ENCODE measurements around the gene SLC7A8. TPM values are rescaled to one million over a fixed set of nuclear protein-coding genes. Genes with fewer than 3 reads are reported as not detected.

Gene SLC7A8
- total RNA-seq, 1 donor from 2014 or later, result not detected

- H3K27ac Mint-ChIP-seq, result no peak overlapping the region
- intact Hi-C loops (cut with micrococcal nuclease), result no loop called here
- DNase-seq (ENCODE audit: low spot score), result no peak
- H3K36me3 Mint-ChIP-seq (ENCODE audit: low read depth), result no peaks in the 10 kb centered on the region
- peaks cover 31% of the 10 kb centered on the region for H3K27me3 Mint-ChIP-seq (ENCODE audit: insufficient read depth)
- no peak overlapping the region for H3K4me3 Mint-ChIP-seq
- no peaks in the 10 kb centered on the region for H3K9me3 Mint-ChIP-seq
- no peaks in the 10 kb centered on the region for H3K4me1 Mint-ChIP-seq (ENCODE audit: low read depth)
These were observed 7.6 kb downstream of the SLC7A8 start for GRCh38 chr14:23175823-23176222.

DNA sequence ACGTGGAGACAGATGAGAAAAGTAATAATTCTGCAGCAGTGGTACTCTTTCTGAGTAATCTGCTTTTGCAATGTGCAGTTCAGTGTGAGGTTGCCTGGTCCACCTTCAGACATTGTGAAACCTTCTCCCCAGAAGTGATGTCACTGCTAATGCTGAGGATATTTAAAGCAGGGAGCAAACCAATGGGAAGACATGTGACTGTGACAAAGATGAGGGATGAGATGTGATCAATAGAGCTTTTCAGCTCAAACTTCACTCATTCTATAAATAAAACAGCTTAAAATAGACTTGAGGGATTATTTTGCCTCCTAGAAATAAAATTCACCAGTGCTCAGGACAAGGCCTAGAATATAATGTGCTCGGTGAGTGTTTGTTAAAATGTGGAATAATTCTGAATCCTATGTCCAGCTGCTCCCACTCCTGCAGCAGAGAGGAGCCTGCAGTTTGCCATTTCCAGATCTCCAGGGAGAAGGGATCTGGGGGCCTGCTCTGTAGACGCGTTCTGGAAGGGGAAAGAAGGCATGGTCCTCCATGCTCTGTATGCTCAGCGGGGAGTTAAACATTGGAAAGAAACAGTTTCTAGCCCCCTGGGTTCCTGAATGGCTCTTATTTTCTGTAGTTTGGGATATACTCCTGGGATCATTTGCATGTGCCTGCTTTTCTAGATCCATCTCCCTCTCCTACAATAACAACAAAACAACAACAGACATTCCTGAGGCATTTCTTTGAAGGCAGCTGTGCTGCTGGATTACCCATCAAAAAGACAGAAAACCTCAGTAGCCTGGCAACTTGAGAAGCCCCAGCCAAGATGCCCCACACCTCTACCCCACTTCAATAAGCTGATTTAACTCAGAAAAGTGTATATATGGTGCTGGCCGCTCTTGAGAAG is 8.9 kb downstream of the SLC7A8 start:
- intact Hi-C loops (cut with micrococcal nuclease), result no loop called here
- Mint-ChIP-seq H3K9me3 (no peaks in the 10 kb centered on the region), H3K4me1 (ENCODE audit: low read depth) (no peaks in the 10 kb centered on the region), H3K4me3 (no peak overlapping the region), H3K27ac (no peak overlapping the region), H3K36me3 (ENCODE audit: low read depth) (no peaks in the 10 kb centered on the region), H3K27me3 (ENCODE audit: insufficient read depth) (peaks cover 22% of the 10 kb centered on the region)
- DNase-seq (ENCODE audit: low spot score), result no peak

- Mint-ChIP-seq H3K27ac (no peak overlapping the region), H3K27me3 (ENCODE audit: insufficient read depth) (peaks cover 18% of the 10 kb centered on the region), H3K9me3 (no peaks in the 10 kb centered on the region), H3K4me1 (ENCODE audit: low read depth) (no peaks in the 10 kb centered on the region), H3K4me3 (no peak overlapping the region), H3K36me3 (ENCODE audit: low read depth) (no peaks in the 10 kb centered on the region)
- intact Hi-C loops (cut with micrococcal nuclease), result no loop called here
- DNase-seq (ENCODE audit: low spot score), result no peak
These were observed 9.7 kb downstream of the SLC7A8 start for GRCh38 chr14:23173796-23174195.

DNA sequence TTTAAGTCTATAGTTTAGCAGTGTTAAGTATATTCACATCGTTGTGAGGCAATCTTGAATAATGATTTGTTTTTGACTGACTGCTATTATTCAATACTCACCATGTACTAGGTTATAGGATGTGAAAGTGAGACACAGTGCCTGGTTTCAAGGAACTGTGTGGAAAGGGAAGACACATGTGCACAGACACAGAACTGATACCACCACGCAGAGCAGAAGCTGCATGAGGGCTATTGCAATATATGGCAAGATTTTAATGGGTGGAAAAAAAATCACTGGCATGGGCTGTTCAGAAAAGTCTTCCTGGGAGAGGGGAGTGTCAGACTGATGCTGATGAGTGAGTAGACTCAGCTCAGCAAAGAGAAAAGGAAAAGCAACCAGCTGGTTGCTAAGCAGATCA is 10.4 kb downstream of the SLC7A8 start:
- no peak overlapping the region for H3K4me3 Mint-ChIP-seq
- intact Hi-C loops (cut with micrococcal nuclease), result no loop called here

DNA sequence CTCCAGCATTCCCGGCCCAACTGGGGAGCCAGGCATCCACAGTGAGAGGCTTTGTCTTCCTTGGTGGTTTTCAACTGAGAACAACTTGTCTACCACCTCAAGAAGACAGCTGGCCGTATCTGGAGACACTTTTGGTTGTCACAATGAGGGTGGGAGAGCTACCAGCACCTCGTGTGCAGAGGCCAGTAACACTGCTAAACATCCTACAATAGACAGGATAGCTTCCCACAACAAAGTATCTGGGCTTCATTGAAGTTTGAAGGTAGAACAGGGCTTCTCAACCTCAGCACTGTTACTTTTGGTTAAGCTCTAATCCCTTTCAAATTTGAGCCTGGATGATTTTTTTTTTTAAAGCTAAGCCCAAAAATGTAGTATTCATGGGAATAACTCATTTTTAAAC is 10.9 kb downstream of the SLC7A8 start:
- Mint-ChIP-seq H3K36me3 (ENCODE audit: low read depth) (no peaks in the 10 kb centered on the region), H3K27me3 (ENCODE audit: insufficient read depth) (peaks cover 15% of the 10 kb centered on the region)

More for the DNA sequence above, 10.4 kb downstream of the SLC7A8 start:
- Mint-ChIP-seq H3K4me1 (ENCODE audit: low read depth) (no peaks in the 10 kb centered on the region), H3K27ac (no peak overlapping the region), H3K27me3 (ENCODE audit: insufficient read depth) (peaks cover 18% of the 10 kb centered on the region), H3K9me3 (no peaks in the 10 kb centered on the region), H3K36me3 (ENCODE audit: low read depth) (no peaks in the 10 kb centered on the region)
- no peak for DNase-seq (ENCODE audit: low spot score)

DNA sequence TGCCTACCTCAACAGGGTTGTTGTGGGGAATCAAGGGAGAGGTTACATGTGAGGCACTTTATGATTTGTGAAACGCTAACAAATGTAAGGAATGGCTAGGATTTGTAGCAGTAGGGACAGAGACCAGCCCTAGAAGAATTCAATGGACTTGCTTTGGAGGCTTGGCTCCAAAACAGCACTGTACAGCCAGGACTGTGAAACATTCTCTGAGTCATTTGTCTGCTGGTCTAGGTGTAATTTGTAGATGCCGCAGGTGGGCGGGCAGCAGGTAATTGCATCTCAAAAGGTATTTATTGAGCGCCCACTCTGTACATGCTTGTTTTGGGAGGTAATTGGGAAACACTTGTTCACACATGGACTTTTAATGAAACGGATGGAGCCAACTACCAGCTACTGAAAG is 11.4 kb downstream of the SLC7A8 start:
- Mint-ChIP-seq H3K27ac (no peak overlapping the region), H3K27me3 (ENCODE audit: insufficient read depth) (peaks cover 10% of the 10 kb centered on the region)
- intact Hi-C loops (cut with micrococcal nuclease), result no loop called here

More for the DNA sequence above, 10.9 kb downstream of the SLC7A8 start:
- DNase-seq (ENCODE audit: low spot score), result no peak
- Mint-ChIP-seq H3K4me1 (ENCODE audit: low read depth) (no peaks in the 10 kb centered on the region), H3K9me3 (no peaks in the 10 kb centered on the region), H3K4me3 (no peak overlapping the region), H3K27ac (no peak overlapping the region)
- intact Hi-C loops (cut with micrococcal nuclease), result no loop called here

DNA sequence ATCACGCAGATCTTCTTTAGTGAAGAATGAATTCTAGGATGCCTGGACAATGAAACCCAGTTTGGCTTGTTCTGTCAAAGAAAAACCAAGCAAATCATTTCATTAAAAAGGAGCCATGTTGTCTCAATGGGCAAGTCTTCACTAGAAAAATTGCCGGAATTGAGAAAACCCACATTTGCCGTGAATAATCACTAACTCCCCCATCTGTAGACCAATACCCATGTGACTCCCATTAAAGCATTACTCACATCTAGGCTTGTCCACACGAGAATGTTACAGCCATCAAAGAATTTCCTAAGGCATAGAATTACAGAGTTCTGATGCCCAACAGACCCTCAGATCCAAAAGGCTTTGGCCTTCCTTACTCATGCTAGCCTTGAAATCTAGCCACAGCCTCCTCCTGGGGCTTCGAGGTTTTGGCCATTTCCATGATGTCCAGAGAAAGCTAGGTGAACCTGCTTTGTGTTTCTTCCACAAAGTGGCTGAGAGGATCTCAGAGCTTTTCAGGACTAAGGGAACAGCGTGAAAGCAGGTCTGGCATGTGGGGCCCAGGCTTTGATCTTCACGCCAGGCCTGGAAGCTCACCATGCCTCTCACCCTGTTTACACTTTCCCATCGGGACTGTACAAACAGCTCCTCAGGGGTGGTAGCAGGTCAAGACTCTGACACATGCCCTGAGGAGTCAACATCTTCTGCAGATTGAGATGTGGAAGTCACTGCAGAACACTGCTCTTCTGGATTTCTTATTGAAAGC is 12.1 kb downstream of the SLC7A8 start:
- intact Hi-C loops (cut with micrococcal nuclease), result no loop called here
- peaks cover 10% of the 10 kb centered on the region for H3K27me3 Mint-ChIP-seq (ENCODE audit: insufficient read depth)
- no peak overlapping the region for H3K27ac Mint-ChIP-seq
- H3K9me3 Mint-ChIP-seq, result no peaks in the 10 kb centered on the region
- no peaks in the 10 kb centered on the region for H3K4me1 Mint-ChIP-seq (ENCODE audit: low read depth)
- no peak overlapping the region for H3K4me3 Mint-ChIP-seq
- no peak for DNase-seq (ENCODE audit: low spot score)
- H3K36me3 Mint-ChIP-seq (ENCODE audit: low read depth), result no peaks in the 10 kb centered on the region

More for the DNA sequence above, 11.4 kb downstream of the SLC7A8 start:
- Mint-ChIP-seq H3K4me1 (ENCODE audit: low read depth) (no peaks in the 10 kb centered on the region), H3K4me3 (no peak overlapping the region), H3K9me3 (no peaks in the 10 kb centered on the region), H3K36me3 (ENCODE audit: low read depth) (no peaks in the 10 kb centered on the region)
- DNase-seq (ENCODE audit: low spot score), result no peak

DNA sequence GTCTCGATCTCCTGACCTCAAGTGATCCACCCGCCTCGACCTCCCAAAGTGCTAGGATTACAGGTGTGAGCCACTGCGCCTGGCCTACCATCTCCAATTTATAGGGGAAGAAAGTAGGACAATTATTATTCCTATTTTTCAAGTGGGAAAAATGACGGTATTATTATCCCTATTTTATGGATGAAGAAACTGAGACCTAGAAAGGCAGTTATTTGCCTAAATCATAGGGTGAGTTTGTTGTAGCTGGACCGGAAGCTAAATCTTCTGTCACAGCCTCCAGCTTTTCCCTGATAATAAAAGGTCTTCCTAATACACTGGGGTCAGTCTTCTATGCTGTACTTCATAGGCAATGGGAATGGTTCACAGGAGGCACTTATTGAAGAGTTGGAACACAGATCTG is 13.8 kb downstream of the SLC7A8 start:
- Mint-ChIP-seq H3K4me3 (no peak overlapping the region), H3K9me3 (no peaks in the 10 kb centered on the region), H3K27ac (no peak overlapping the region), H3K4me1 (ENCODE audit: low read depth) (no peaks in the 10 kb centered on the region), H3K27me3 (ENCODE audit: insufficient read depth) (peaks cover 4% of the 10 kb centered on the region), H3K36me3 (ENCODE audit: low read depth) (no peaks in the 10 kb centered on the region)
- intact Hi-C loops (cut with micrococcal nuclease), result no loop called here
- no peak for DNase-seq (ENCODE audit: low spot score)

DNA sequence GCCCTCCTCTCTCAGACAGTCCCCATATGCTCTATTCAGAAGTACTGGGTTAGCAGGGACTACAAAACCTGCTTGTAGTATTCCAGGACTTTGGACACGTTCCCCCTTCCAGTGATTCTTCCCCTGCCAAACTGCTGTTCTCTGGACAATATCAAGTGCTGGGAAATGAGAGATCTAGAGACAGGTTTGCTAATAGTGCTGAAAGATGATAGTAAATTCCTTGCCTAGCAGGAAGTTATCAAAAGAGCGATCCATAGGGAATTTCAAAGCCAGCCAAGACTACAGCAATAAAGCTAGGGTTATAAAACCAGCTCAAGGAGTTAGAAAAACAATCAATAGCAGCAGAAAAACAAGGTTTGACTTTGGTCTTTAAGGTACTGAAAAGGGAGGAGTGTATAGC is 15.2 kb downstream of the SLC7A8 start:
- no peaks in the 10 kb centered on the region for H3K4me1 Mint-ChIP-seq (ENCODE audit: low read depth)
- no peak overlapping the region for H3K4me3 Mint-ChIP-seq
- no peak for DNase-seq (ENCODE audit: low spot score)
- H3K27ac Mint-ChIP-seq, result no peak overlapping the region
- H3K27me3 Mint-ChIP-seq (ENCODE audit: insufficient read depth), result peaks cover 4% of the 10 kb centered on the region
- intact Hi-C loops (cut with micrococcal nuclease), result no loop called here
- no peaks in the 10 kb centered on the region for H3K9me3 Mint-ChIP-seq
- no peaks in the 10 kb centered on the region for H3K36me3 Mint-ChIP-seq (ENCODE audit: low read depth)

DNA sequence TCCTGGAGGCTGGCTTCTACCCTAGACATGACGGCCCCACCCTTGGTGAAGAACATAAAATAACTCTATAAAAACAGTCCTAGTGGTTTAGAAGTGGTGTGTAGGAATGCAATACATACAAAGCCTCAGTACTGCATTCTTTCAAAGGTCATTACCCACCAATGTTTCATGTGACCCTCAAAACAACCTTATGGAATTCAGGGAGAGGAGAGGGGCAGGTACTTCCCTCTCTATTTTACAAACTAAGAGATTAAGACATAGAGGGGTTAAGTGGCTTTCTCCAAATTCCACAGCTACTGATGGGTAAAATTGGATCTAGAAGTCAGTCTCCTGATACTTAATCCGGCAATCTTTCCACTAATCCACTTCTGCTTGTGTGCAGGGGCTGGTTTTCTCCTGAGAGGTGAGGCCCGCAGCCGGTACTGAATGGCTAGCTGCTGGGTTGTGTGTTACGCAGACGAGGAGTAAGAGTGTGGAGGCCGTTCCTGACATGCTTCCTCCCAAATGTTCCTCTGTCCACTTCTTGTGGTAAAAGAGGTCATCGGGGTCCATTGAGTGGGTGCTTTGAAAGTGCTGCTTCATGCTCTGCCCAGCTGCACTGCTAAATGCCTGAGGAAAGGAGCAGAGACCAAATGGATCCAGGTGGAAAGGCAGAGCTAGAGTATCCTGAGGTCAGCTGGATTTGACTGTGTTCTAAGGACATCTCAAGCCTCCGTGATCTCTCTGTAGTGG is 16.2 kb downstream of the SLC7A8 start:
- H3K36me3 Mint-ChIP-seq (ENCODE audit: low read depth), result no peaks in the 10 kb centered on the region
- H3K4me3 Mint-ChIP-seq, result no peak overlapping the region
- DNase-seq (ENCODE audit: low spot score), result no peak
- no peaks in the 10 kb centered on the region for H3K4me1 Mint-ChIP-seq (ENCODE audit: low read depth)
- H3K9me3 Mint-ChIP-seq, result no peaks in the 10 kb centered on the region
- intact Hi-C loops (cut with micrococcal nuclease), result no loop called here
- no peak overlapping the region for H3K27ac Mint-ChIP-seq
- peaks cover 4% of the 10 kb centered on the region for H3K27me3 Mint-ChIP-seq (ENCODE audit: insufficient read depth)

GRCh38 chr14:23164949-23165348 is 18.5 kb downstream of the SLC7A8 start:
- Mint-ChIP-seq H3K4me3 (no peak overlapping the region), H3K4me1 (ENCODE audit: low read depth) (no peaks in the 10 kb centered on the region), H3K36me3 (ENCODE audit: low read depth) (no peaks in the 10 kb centered on the region), H3K27me3 (ENCODE audit: insufficient read depth) (no peaks in the 10 kb centered on the region), H3K27ac (no peak overlapping the region), H3K9me3 (no peaks in the 10 kb centered on the region)
- DNase-seq (ENCODE audit: low spot score), result no peak
- intact Hi-C loops (cut with micrococcal nuclease), result no loop called here

DNA sequence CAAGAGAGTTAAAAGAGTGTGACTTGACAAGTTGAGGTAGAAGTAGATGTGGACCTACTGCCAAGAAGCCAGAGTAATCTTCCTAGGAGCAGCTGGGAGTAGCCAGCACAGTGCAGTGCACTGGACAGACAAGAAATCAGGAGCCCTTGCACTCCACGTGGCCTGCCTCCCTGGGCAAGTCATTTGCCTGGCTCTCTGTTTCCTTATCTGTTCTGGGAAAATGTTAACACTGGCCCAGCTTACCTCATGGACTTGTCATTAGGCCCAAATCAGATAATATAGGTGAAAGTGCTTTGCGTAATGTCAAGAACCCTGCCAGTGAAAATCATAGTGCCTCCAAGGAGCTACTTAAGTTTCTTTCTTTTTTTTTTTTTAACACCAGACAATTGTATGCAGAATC is 19.2 kb downstream of the SLC7A8 start:
- no peak for DNase-seq (ENCODE audit: low spot score)
- no peak overlapping the region for H3K4me3 Mint-ChIP-seq

DNA sequence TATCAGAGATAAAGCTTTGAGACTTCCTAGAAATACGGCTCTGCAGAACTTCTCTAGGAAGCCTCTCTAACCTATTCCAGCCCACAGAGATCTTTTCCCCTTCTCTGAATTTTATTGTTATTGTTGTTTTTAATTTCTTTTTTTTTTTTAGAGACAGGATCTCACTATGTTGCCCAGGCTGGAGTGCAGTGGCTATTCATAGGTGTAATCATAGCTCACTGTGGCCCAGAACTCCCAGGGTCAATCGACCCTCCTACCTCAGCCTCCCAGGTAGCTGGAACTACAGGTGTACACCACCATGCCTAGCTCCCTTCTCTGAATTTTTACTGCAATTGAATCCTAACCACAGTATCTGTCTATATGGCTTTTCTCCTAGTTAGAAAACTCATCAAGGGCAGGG is 19.6 kb downstream of the SLC7A8 start:
- Mint-ChIP-seq H3K9me3 (no peaks in the 10 kb centered on the region), H3K27me3 (ENCODE audit: insufficient read depth) (peaks cover 6% of the 10 kb centered on the region), H3K27ac (no peak overlapping the region), H3K36me3 (ENCODE audit: low read depth) (no peaks in the 10 kb centered on the region), H3K4me3 (no peak overlapping the region), H3K4me1 (ENCODE audit: low read depth) (no peaks in the 10 kb centered on the region)
- intact Hi-C loops (cut with micrococcal nuclease), result no loop called here
- no peak for DNase-seq (ENCODE audit: low spot score)

More for the DNA sequence above, 19.2 kb downstream of the SLC7A8 start:
- Mint-ChIP-seq H3K36me3 (ENCODE audit: low read depth) (no peaks in the 10 kb centered on the region), H3K27me3 (ENCODE audit: insufficient read depth) (peaks cover 4% of the 10 kb centered on the region), H3K9me3 (no peaks in the 10 kb centered on the region), H3K27ac (no peak overlapping the region), H3K4me1 (ENCODE audit: low read depth) (no peaks in the 10 kb centered on the region)
- intact Hi-C loops (cut with micrococcal nuclease), result no loop called here
